Cardiac muscle cell (in vitro differentiated cells and primary cell): ENCODE measurements around the gene BST1. TPM values are rescaled to one million over a fixed set of nuclear protein-coding genes. Genes with fewer than 3 reads are reported as not detected.

Experiments used
- DNase-seq, 2 donors: peaks; one replicate each; pipeline versions ENCODE4 v3.0.0 to v3.0.0-alpha.2; 2010 to 2017; ENCODE audit warnings: low read depth in 1 of 2, low spot score in 1 of 2
- H3K27ac ChIP-seq: fragments of 200-600 bp; sonication (generic); 2 replicates; pipeline ENCODE4 v1.5.1; 2016
- H3K27me3 ChIP-seq: fragments of 200-600 bp; sonication (generic); 2 replicates; pipeline ENCODE4 v1.6.0; 2016; ENCODE audit warnings: control low read depth
- H3K36me3 ChIP-seq: fragments of 200-600 bp; sonication (generic); 2 replicates; pipeline ENCODE4 v1.5.1; 2016; ENCODE audit warnings: control low read depth
- H3K4me1 ChIP-seq: fragments of 200-600 bp; sonication (generic); 2 replicates; pipeline ENCODE4 v1.8.1; 2017; ENCODE audit warnings: low read depth, mild to moderate bottlenecking, mixed run types
- H3K4me3 ChIP-seq: fragments of 200-600 bp; sonication (generic); 2 replicates; pipeline ENCODE4 v1.5.1; 2016; ENCODE audit warnings: mild to moderate bottlenecking
- H3K9me3 ChIP-seq: fragments of 200-600 bp; sonication (generic); 2 replicates; pipeline ENCODE4 v1.5.1; 2017; ENCODE audit warnings: low read depth, mild to moderate bottlenecking, control low read depth
- polyA plus RNA-seq: library from polyadenylated mRNA; unstranded; fragments of >200 nt; fragmentation: Nextera tagmentation; extraction: Ambion mirVana; gene quantifications from 2 replicates; pipeline ENCODE4 v1.2.1, GENCODE V29; 2016
- total RNA-seq: library from RNA; depleted of rRNA; stranded (reverse); fragments of >200 nt; gene quantifications from 2 replicates; pipeline ENCODE4 v1.2.3, GENCODE V29; 2016
- TF ChIP-seq, protein P1 (sequence below): IDR thresholded peaks from 2 replicates; pipeline ENCODE4 v1.5.1; 2012; ENCODE audit warnings: low read depth, mild to moderate bottlenecking, low read length

BST1 gene
- total and polyA plus RNA-seq, 2 experiments from 2014 or later = 0.09 to 0.35 TPM

DNA sequence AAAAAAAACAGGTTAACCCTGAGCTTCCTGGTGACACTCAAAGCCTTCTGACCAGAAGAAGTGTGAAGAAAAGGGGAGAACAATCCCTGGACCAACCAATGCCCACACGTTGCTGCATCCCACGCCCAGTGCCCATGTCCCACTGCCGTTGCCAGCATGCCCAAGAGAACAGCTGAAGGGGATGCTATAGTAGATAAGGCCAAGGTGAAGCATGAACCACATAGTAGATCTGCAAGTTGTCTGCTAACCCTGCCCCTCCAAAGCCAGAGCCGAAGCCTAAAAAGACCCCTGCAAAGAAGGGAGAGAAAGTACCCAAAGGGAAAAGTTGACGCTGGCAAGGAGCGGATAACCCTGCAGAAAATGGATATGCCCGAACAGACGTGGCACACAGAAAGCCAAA, 64.0 kb downstream of the BST1 start:
- TF ChIP-seq, protein P1, sequence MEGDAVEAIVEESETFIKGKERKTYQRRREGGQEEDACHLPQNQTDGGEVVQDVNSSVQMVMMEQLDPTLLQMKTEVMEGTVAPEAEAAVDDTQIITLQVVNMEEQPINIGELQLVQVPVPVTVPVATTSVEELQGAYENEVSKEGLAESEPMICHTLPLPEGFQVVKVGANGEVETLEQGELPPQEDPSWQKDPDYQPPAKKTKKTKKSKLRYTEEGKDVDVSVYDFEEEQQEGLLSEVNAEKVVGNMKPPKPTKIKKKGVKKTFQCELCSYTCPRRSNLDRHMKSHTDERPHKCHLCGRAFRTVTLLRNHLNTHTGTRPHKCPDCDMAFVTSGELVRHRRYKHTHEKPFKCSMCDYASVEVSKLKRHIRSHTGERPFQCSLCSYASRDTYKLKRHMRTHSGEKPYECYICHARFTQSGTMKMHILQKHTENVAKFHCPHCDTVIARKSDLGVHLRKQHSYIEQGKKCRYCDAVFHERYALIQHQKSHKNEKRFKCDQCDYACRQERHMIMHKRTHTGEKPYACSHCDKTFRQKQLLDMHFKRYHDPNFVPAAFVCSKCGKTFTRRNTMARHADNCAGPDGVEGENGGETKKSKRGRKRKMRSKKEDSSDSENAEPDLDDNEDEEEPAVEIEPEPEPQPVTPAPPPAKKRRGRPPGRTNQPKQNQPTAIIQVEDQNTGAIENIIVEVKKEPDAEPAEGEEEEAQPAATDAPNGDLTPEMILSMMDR = no peak
- Histone ChIP-seq H3K27me3 (peaks cover 6% of the 10 kb centered on the region), H3K27ac (no peak overlapping the region), H3K4me3 (no peak overlapping the region), H3K9me3 (no peaks in the 10 kb centered on the region), H3K4me1 (no peaks in the 10 kb centered on the region), H3K36me3 (no peaks in the 10 kb centered on the region)
- no peak for DNase-seq

DNA sequence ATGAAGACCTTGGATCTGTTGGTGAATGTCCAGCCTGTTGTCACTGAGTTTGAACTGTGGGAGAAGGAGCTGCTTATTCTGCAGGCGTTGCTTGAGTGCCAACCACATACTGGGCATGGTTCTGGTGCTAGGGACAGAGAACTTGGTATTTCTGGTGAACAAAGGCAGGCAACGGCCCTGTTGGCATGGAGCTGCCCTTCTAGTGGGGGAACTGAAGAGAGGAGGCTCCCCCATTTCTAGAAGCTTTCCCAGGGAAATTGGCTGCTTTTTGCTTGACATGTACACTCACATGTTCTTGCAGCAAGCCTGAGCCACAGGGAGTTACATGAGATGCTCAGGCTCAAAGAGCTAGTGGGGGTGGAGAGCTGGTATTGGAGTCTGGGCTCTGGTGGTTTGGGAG, 66.3 kb downstream of the BST1 start:
- Histone ChIP-seq H3K36me3 (no peaks in the 10 kb centered on the region), H3K27ac (no peak overlapping the region), H3K4me1 (no peaks in the 10 kb centered on the region), H3K27me3 (peaks cover 29% of the 10 kb centered on the region), H3K9me3 (no peaks in the 10 kb centered on the region), H3K4me3 (no peak overlapping the region)
- TF ChIP-seq, protein P1 = no peak
- DNase-seq = no peak

DNA sequence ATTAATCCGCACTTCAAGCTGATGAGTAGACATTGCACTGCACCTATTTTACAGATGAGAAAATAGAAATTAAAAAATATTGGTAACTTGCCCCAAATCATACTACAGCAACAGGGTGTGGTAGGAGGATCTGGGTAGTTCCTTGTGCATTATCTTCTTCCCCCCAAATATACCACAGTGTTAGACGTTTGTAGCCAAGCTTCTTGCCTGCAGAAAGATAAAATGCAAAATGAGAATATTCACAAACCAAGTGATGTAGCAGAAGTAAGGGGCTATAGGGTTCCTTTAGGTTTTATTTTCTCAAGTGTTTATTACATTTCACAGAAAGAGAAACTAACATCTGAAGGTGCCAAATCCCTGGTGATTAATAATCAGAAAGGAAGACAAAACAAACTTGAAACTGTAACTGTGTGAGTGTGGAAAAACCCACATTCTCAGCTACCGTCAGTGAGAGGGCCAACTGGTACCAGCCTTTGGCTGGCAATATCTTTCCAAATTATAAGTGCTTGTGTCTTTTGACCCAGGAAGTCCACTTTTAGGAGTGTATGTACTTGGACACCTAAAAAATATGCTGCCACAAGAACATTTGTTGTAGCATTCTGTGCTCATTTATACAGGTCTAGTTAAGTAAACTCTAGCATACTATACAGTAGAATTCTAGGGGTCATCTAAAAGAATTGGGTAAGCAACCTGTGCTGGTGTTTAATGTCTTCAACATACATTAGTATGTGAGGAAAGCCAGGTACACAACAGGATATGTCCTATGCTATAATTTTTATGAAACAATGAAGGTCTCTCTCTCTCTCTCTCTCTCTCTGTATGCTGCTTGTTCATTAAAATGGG, 68.6 kb downstream of the BST1 start:
- TF ChIP-seq, protein P1 = no peak
- Histone ChIP-seq H3K27me3 (peaks cover 52% of the 10 kb centered on the region), H3K27ac (no peak overlapping the region), H3K4me3 (no peak overlapping the region), H3K9me3 (no peaks in the 10 kb centered on the region), H3K36me3 (no peaks in the 10 kb centered on the region), H3K4me1 (no peaks in the 10 kb centered on the region)
- DNase-seq = no peak

GRCh38 chr4:15774020-15774420, 71.2 kb downstream of the BST1 start:
- Histone ChIP-seq H3K9me3 (no peaks in the 10 kb centered on the region), H3K4me1 (no peaks in the 10 kb centered on the region), H3K36me3 (no peaks in the 10 kb centered on the region), H3K27ac (no peak overlapping the region), H3K4me3 (no peak overlapping the region), H3K27me3 (peaks cover 78% of the 10 kb centered on the region)
- no peak for DNase-seq
- TF ChIP-seq, protein P1 = no peak

DNA sequence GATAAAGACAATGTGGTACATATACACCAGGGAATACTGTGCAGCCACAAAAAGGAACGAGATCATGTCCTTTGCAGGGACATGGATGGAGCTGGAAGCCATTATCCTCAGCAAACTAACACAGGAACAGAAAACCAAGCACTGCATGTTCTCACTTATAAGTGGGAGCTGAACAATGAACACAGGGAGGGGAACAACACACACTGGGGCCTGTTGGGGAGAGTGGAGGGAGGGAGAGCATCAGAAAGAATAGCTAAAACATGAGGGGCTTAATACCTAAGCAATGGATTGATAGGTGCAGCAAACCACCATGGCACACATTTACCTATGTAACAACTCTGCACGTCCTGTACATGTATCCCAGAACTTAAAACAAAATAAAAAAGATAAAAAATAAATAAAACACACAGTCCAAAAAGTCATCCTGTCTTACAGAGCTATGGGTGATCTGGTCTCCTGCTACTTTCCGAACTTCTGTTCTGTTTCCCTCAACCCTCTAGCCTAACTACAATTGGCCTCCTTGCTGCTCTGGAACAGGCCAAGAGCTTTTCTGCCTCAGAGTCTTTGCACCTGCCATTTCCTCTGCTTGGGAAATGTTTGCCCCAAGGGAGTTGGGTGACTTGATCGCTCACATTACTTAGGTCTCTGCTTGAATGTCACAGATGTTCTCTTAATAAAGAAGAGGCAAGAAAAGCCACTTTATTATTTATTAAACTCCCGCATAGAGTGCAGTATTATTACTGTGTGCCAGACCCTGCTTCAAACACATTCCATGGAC, 74.2 kb downstream of the BST1 start:
- no peak overlapping the region for H3K27ac ChIP-seq
- H3K9me3 ChIP-seq = no peaks in the 10 kb centered on the region
- no peak overlapping the region for H3K4me3 ChIP-seq
- no peak for DNase-seq
- H3K27me3 ChIP-seq = peaks cover 97% of the 10 kb centered on the region
- TF ChIP-seq, protein P1 = no peak
- H3K4me1 ChIP-seq = no peaks in the 10 kb centered on the region
- H3K36me3 ChIP-seq = no peaks in the 10 kb centered on the region
